Tracheal epithelial cell (primary cell): ENCODE results near the gene ATOH1. TPM values are rescaled to one million over a fixed set of nuclear protein-coding genes. Genes with fewer than 3 reads are reported as not detected.

ENCODE experiments used
- total RNA-seq: library from RNA; depleted of rRNA; stranded (reverse); fragments of >200 nt; gene quantifications from 2 replicates; pipeline ENCODE4 v1.2.1, GENCODE V29; 2014

ATOH1 gene
- total RNA-seq: not detected in 2 replicates

GRCh38 chr4:93828332-93828994 is at the start of gene ATOH1:
Gene ATOH1 (plus strand): TSS chr4:93828753. CDS start chr4:93828927, 174 bp downstream.

